ENCODE data around the gene PRKG2.
A peak's percentile ranks its signal among the peaks of the same experiment; 100 is the strongest.

The PRKG2 gene

GRCh38 chr4:81085291-81085690 is 129.7 kb downstream of the PRKG2 start:
- no peak for DNase-seq

GRCh38 chr4:81084634-81085033 is 130.4 kb downstream of the PRKG2 start:
- no peak for DNase-seq

DNA sequence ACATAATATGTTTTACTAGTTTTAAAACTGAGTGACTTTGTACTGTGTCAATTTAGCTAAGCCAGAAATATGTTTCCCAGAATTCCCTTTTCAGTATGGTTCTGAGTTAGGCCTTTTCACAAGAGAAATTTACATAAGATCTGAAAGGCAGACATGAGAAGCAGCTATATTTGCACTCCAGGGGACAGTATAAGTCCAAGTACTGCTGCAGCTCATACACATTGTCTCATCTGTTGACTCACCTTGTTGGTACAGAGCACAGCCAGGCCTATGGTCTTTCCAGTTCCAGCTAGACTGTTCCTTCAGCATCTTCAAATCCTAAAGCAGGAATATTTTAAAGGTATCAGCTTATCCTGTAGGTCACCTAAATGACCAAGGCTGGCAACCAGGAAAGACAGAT is 131.0 kb downstream of the PRKG2 start:
- DNase-seq, result no peak

- DNase-seq, result no peak
These were observed 133.9 kb downstream of the PRKG2 start for GRCh38 chr4:81081156-81081555.

DNA sequence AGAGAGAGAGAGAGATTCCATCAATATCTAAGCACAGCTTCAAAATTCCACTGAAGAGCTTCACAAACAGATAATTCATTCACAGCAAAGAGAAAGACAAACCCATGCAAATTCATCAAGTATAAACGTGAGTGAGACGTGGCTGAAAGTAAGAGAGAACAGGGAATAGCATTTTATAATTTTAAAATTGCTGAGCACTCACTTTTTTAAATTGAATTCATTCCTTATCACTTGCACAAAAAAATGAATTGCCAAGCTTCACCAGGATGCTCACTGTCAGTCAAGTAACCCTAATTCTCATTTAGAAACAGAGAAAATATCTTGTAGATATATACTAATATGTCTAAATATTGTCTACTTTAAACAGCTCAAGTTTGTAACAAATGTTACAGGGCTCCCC is 144.0 kb downstream of the PRKG2 start:
- DNase-seq, result no peak

DNA sequence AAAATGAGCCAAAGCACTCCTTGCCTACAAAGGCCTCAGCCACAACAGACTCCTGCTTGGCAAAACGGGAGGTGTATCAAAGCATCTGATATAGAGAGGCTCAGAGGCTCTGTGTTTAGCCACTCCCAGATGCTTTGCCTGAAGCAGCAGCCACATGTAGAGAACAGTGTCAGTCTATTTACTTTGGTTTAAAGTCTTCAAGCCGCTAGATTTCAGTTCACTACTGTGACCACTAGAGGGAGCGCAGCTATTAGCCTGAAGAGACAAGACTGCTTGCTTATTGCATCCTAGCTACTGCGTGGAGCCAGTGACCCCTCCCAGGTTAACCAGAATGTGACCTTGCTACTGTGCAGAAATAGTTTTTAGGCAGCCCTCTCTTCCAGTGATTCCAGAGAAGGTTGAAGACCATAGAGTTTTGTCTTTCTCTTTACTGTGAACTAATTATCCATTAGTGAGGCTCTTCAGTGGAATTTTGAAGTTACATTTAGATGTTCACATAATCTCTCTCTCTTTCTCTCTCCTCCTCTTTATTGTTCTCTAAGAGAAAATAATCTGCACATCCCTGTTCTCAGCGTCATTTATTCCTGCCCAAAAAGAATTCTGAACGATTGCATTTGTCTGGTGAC is 145.2 kb downstream of the PRKG2 start:
- DNase-seq, result peak; percentile 95

GRCh38 chr4:81065446-81065845 is 149.6 kb downstream of the PRKG2 start:
- no peak for DNase-seq

GRCh38 chr4:81062001-81062400 is 153.0 kb downstream of the PRKG2 start:
- DNase-seq, result no peak

DNA sequence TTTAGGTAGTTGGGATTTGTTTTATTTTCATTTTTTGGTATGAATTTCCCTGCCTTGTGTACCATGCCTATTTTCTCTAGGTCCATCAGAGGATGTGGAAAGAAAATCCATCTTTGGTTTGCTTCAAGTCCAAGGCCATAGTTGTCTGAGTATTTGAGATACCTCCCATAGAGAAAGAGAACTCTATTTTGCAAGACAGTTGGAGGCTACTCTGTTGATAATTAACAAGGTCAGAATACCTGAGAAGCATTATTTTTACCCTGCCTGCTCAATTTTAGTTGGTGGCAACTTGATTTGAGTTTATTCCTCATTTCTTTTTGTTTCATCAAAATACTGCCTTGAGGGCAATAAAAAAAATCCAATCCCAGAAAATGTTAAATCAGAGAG is 153.7 kb downstream of the PRKG2 start:
- DNase-seq, result no peak

DNA sequence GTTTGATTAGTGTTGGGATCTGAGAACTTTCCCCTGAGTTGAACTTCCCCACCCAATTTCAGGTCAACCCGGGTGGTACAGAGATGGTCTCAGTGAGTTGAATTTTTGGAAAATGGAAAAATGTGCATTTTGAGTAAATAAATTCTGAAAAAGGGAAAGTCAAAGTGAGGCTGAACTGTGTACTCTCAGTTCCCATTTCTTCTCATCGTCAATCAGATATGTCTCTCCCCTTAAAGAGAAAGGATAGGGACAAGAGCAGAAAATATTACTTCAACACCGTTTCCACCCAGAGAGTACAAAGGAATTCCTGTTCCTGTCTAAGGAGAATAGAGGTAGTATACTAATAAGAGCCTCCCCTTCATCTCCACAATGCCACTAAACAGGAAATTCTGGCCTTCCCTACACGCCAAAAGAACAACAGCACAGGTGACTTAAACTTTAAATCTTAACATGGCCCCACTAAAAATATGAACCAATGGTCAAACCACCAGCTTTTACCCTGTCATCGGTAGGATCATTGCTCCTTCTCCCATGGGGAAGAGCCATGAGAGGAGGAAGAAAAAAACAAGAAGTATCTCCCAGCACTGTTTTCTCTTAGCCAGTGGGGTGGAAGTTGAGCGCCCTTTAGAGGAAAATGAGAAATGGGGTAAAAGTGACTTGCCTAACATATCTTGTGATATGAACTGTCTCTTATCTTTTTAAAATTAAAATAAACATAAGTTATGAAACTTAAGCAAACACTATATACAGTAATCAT is 154.3 kb downstream of the PRKG2 start:
- DNase-seq, result no peak

- no peak for DNase-seq
These were observed 156.4 kb downstream of the PRKG2 start for GRCh38 chr4:81058621-81059020.

DNA sequence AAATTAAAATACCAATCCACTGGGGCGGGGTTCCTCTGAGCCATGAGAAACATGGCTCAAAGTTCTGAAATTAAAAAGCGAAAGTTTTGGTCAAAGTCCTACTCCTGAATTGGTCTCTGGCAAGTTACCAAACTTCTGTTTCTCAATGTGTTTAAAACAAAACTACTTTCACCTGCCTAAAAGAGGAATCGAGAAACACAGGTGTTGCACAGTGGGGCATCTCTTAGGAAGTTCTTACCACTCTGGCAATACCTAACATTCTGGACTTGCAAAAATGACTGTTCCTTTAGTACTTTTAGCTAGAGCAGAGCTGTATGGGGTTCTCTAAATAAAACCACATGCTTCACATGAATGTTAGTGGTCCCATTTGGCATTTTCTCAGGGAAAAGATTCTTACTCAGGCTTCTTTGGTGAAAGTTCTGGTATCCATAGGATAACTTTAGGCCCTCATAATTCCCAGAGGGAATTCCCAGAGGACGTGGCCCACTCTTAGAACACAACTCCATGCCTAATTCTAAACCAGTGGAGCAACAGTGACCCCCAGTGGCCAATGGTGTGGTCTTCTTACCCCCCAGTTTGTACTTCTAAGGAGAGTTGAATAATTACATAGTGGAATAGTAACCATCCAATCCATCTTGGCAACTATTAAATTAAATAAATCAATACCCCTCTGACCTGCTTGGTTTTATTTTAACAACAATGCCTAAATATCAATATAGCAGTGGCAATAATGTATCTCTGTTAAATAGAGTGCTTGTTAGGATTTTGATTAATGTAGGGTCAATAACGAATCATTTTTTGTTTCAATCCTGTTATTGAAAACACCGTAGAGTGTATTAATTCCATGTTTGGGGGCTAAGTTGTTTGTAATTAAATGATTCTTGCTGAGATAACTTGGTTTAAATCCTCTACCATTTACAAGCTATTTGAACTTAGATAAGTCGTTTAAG is 162.6 kb downstream of the PRKG2 start:
- DNase-seq, result peak; percentile 90

DNA sequence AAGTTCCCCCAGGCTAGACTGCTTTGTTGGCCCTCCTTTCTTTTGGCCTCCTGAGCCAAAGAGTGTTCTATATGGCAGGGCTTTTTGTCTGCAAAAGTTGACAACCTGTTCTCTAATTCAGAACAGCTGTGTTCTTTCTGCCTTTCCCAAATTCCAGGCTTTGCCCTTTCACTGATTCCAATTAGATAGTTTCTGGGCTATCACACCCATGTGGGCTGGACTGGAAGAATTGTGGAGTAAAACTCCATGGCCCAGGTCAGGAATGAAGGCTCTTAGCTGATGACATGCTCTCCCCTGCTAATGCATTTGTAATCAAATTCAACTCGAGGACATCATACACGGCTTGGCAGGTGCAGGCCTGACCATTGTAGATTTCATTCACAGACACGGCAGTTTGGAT is 165.1 kb downstream of the PRKG2 start:
- peak; percentile 24 for DNase-seq

DNA sequence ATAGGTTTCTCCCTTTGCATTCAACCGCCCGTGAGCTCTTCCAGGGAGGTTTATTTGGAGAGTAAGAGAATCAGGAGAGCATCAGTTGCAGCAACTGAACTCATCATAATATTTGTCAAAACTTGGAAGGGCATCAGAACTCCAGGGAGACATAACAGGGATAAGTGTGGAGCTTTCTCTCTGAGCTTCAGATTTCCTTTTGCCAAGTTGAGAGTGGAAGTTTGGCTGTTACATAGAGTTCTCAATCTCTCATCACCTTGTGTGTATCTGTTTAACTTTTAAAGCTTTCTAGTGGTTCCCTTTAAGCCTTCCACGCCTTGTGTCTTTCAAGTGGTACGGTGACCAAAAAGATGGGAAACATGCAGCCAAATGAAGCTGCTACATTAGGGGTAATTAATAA is 165.7 kb downstream of the PRKG2 start:
- peak; percentile 19 for DNase-seq

DNA sequence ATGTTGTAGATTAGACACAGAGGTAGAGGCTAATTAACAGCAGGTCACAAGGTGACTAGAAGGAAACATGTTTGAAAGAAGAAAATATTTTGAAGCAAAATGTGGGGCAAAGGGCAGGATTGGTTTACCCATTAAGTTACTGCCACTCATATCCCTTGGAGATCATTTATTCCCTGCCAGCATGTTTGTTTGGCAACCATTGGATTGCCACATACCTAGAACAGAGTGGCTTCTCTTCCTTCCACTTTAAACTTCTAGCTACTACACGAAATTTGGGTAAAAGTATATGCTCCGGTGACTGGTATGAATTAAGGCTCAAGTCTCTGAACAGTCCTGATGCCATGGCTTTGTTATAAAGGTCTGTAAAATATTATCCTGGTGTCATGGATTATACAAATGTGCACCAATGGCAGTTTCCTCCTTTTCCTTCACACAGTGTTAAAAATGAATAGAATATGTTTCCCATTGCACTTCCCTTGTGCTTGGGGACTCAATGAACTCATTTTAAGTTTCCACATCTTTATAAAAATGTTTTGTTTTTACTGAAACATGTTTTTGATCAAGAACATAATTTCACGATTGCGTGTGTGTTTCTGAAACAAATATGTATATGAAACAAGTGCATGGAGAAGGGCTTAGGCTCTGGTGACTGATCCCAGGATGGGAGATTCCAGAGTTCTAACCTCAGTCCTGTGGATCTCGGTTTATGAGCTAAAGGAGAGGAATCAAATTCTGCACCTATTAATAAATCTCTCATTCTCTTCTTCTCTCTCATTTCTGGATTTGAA is 172.2 kb downstream of the PRKG2 start:
- no peak for DNase-seq

DNA sequence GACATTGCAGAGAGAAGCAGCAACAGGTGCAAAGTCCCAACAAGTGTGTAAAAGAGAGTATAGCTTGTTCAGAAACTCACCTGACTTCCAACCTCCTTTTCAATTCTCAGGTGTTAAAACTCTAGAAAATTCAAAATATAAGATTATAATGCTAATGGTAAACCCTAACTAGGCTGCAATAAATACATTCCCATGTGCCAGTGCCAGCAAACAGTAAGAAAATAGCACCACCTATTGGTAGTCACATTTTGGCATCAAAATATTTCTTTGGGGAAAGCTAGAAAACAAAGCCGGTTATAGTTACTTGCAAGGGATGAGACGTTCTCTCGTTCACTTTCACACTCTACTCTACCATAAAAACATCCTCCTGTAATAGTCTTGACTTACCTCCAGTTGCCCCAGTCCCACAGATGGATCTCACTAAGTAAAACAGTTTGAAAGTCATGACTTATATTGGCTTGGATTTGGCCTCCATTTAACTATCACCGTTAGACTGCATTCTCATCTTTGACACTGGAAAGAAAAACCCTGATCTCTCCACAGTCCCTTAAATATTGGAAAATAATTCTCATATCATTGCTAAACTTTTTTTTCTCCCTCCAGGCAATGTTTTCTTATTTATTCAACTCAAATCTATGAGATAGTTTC is 174.9 kb downstream of the PRKG2 start:
- DNase-seq, result peak; percentile 85

GRCh38 chr4:81039351-81039972 is 175.6 kb downstream of the PRKG2 start:
- DNase-seq, result no peak

GRCh38 chr4:81038636-81039350 is 176.2 kb downstream of the PRKG2 start:
- no peak for DNase-seq

Data from eye (tissue), 1 donor.